Tibial nerve (tissue), 3 donors: ENCODE measurements around the gene DGKQ.

Experiments
- POLR2A ChIP-seq, 2 donors: fragments of 450-650 bp; IDR thresholded peaks; one replicate each; pipeline ENCODE4 v1.6.1; 2017; ENCODE audit warnings: antibody characterized with exemption in 2 of 2, mild to moderate bottlenecking in 2 of 2, moderate library complexity in 2 of 2
- TF ChIP-seq, protein P1 (sequence below), 5 experiments: fragments of 200-600 bp in 3 of 5; fragments of 450-650 bp in 2 of 5; sonication (generic) in 3 of 5; IDR thresholded peaks; one replicate each; pipeline ENCODE4 v1.5.1; 2016 to 2019; ENCODE audit warnings: antibody characterized with exemption in 5 of 5, mild to moderate bottlenecking in 3 of 5, moderate library complexity in 2 of 5

DNA sequence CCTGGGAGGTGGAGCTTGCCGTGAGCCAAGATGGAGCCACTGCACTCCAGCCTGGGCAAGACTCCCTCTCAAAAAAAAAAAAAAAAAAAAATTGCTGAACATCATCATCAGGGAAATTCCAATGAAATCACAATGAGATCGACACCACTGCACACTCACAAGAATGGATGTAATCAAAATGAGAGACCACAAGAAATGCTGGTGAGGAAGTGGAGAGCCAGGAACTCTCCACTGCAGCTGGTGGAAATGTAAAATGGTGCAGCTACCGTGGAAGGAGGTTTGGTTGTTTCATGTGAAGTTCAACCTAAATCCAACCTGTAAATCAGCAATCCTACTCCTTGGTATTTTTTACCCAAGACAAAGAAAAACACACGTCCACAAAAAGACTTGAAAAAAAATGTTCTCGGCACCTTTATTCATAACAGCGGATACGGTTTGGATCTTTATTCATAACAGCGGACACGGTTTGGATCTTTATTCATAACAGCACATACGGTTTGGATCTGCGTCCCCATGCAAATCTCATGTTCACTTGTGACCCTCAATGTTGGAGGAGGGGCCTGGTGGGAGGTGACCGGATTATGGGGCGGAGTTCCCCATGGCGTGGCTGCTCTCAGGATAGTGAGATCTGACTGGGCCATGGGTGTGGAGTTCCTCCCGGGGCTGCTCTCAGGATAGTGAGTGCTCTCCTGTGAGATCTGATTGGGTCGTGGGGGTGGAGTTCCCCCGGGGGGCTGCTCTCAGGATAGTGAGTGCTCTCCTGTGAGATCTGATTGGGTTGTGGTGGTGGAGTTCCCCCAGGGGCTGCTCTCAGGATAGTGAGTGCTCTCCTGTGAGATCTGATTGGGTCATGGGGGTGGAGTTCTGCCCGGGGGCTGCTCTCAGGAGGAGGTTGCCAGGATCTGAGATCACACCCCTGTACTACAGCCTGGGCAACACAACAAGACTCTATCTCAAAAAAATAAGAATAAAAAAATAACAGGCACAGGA is 49.0 kb downstream of the DGKQ start:
- TF ChIP-seq POLR2A (IDR thresholded peaks at IDR 0.05) = no peak
- TF ChIP-seq, protein P1, sequence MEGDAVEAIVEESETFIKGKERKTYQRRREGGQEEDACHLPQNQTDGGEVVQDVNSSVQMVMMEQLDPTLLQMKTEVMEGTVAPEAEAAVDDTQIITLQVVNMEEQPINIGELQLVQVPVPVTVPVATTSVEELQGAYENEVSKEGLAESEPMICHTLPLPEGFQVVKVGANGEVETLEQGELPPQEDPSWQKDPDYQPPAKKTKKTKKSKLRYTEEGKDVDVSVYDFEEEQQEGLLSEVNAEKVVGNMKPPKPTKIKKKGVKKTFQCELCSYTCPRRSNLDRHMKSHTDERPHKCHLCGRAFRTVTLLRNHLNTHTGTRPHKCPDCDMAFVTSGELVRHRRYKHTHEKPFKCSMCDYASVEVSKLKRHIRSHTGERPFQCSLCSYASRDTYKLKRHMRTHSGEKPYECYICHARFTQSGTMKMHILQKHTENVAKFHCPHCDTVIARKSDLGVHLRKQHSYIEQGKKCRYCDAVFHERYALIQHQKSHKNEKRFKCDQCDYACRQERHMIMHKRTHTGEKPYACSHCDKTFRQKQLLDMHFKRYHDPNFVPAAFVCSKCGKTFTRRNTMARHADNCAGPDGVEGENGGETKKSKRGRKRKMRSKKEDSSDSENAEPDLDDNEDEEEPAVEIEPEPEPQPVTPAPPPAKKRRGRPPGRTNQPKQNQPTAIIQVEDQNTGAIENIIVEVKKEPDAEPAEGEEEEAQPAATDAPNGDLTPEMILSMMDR (IDR thresholded peaks at IDR 0.05) = no peak
